ENCODE results near the gene GNAO1. TPM values are rescaled to one million over a fixed set of nuclear protein-coding genes. Genes with fewer than 3 reads are reported as not detected.

Gene GNAO1
- total RNA-seq, 1 experiment from 2014 or later = not detected

- Histone ChIP-seq H3K4me3 (ENCODE audit: low read depth, low read length, poor library complexity, severe bottlenecking) (no peak overlapping the region), H3K9me3 (ENCODE audit: low read depth, low read length, poor library complexity, severe bottlenecking) (no peaks in the 10 kb centered on the region), H3K36me3 (ENCODE audit: insufficient read depth, low read length, poor library complexity, severe bottlenecking) (no peaks in the 10 kb centered on the region), H3K4me1 (ENCODE audit: insufficient read depth, low read length, poor library complexity, severe bottlenecking) (no peaks in the 10 kb centered on the region), H3K27me3 (replicated peaks; ENCODE audit: insufficient read depth, low read depth, low read length, poor library complexity) (no peaks in the 10 kb centered on the region), H3K27ac (ENCODE audit: low read depth, low read length, poor library complexity, severe bottlenecking) (no peak overlapping the region)
- POLR2A ChIA-PET (ENCODE audit: low non-redundant PET) = no interaction called here
- no peak for TF ChIP-seq EZH2 (IDR thresholded peaks at IDR 0.05; ENCODE audit: borderline replicate concordance, low read depth, low read length, poor library complexity, severe bottlenecking)
- TF ChIP-seq CTCF (conservative IDR thresholded peaks at IDR 0.05; ENCODE audit: low read depth, low read length) = no peak
- intact Hi-C loops (cut with micrococcal nuclease; ENCODE audit: unreplicated experiment) = no loop called here
- CTCF ChIA-PET = interaction anchor here (0.6 kb wide), 1 partner anchor 455 kb away, joined by 3 read pairs; no protein-coding TSS in a partner anchor
- BruUV-seq (replicated peaks) = no TSS peak
- peak; percentile 25 for DNase-seq (ENCODE audit: low spot score)
These were observed 10.7 kb downstream of the GNAO1 start for GRCh38 chr16:56202036-56202435.

- BruUV-seq (replicated peaks) = no TSS peak
- no peaks in the 10 kb centered on the region for H3K4me1 ChIP-seq (ENCODE audit: insufficient read depth, low read length, poor library complexity, severe bottlenecking)
- no peak overlapping the region for H3K4me3 ChIP-seq (ENCODE audit: low read depth, low read length, poor library complexity, severe bottlenecking)
- CTCF ChIA-PET = interaction anchor here (1.2 kb wide), 1 partner anchor 738 kb away, joined by 3 read pairs; no protein-coding TSS in a partner anchor
- intact Hi-C loops (cut with micrococcal nuclease; ENCODE audit: unreplicated experiment) = no loop called here
- TF ChIP-seq EZH2 (IDR thresholded peaks at IDR 0.05; ENCODE audit: borderline replicate concordance, low read depth, low read length, poor library complexity, severe bottlenecking) = no peak
- peak; percentile 60 for TF ChIP-seq CTCF (conservative IDR thresholded peaks at IDR 0.05; ENCODE audit: low read depth, low read length)
- H3K27me3 ChIP-seq (replicated peaks; ENCODE audit: insufficient read depth, low read depth, low read length, poor library complexity) = no peaks in the 10 kb centered on the region
- no peak overlapping the region for H3K27ac ChIP-seq (ENCODE audit: low read depth, low read length, poor library complexity, severe bottlenecking)
- POLR2A ChIA-PET (ENCODE audit: low non-redundant PET) = no interaction called here
- no peaks in the 10 kb centered on the region for H3K9me3 ChIP-seq (ENCODE audit: low read depth, low read length, poor library complexity, severe bottlenecking)
- no peaks in the 10 kb centered on the region for H3K36me3 ChIP-seq (ENCODE audit: insufficient read depth, low read length, poor library complexity, severe bottlenecking)
- peak; percentile 82 for DNase-seq (ENCODE audit: low spot score)
These were observed 11.8 kb downstream of the GNAO1 start for GRCh38 chr16:56203052-56203451.

DNA sequence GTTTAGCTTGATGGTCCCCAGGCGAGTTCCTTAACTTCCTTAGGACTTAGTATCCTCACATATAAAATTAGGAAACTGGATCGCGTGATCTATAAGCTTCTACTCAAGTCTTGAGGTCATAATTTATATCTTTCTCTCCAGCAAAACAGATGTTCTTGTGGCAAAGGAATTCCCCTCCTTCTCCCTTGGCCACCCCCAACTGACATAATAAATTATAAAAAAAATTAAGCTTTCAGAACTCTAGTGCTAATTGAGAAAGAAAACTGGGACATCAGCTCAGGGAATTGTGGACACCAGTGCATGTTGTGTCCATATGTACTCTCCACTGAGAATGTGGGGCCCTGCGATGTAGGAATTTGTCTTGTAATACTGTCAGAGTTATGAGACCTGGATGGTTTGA lies 13.5 kb downstream of the GNAO1 start:
- peaks cover 8% of the 10 kb centered on the region for H3K27me3 ChIP-seq (replicated peaks; ENCODE audit: insufficient read depth, low read depth, low read length, poor library complexity)
- no peak for DNase-seq (ENCODE audit: low spot score)
- no peaks in the 10 kb centered on the region for H3K36me3 ChIP-seq (ENCODE audit: insufficient read depth, low read length, poor library complexity, severe bottlenecking)
- H3K9me3 ChIP-seq (ENCODE audit: low read depth, low read length, poor library complexity, severe bottlenecking) = no peaks in the 10 kb centered on the region
- no TSS peak for BruUV-seq (replicated peaks)
- H3K27ac ChIP-seq (ENCODE audit: low read depth, low read length, poor library complexity, severe bottlenecking) = no peak overlapping the region
- intact Hi-C loops (cut with micrococcal nuclease; ENCODE audit: unreplicated experiment) = no loop called here
- no peaks in the 10 kb centered on the region for H3K4me1 ChIP-seq (ENCODE audit: insufficient read depth, low read length, poor library complexity, severe bottlenecking)
- ChIA-PET CTCF (no interaction called here), POLR2A (ENCODE audit: low non-redundant PET) (no interaction called here)
- no peak overlapping the region for H3K4me3 ChIP-seq (ENCODE audit: low read depth, low read length, poor library complexity, severe bottlenecking)
- no peak for TF ChIP-seq EZH2 (IDR thresholded peaks at IDR 0.05; ENCODE audit: borderline replicate concordance, low read depth, low read length, poor library complexity, severe bottlenecking)
- TF ChIP-seq CTCF (conservative IDR thresholded peaks at IDR 0.05; ENCODE audit: low read depth, low read length) = no peak
